CD8-positive, alpha-beta memory T cell (primary cell): ENCODE data around the gene MICOS13. TPM values are rescaled to one million over a fixed set of nuclear protein-coding genes. Genes with fewer than 3 reads are reported as not detected.

Experiments used
- CTCF ChIA-PET: fragments of 350-600 bp; sonication (Branson Sonifier 250); formaldehyde crosslinking; loops from one replicate; lab custom pipeline; 2021; ENCODE audit warnings: antibody characterized with exemption; lab: Charles Lee
- POLR2A ChIA-PET: fragments of 350-600 bp; sonication (Branson Sonifier 250); formaldehyde crosslinking; loops from one replicate; lab custom pipeline; 2021; ENCODE audit warnings: antibody characterized with exemption; lab: Charles Lee
- DNase-seq, 5 donors: peaks; one replicate each; pipeline versions ENCODE4 v3.0.0 to v3.0.0-alpha.2; 2020 to 2022; ENCODE audit warnings: mixed read lengths in 1 of 5
- H3K27ac ChIP-seq: one replicate; pipeline ENCODE4 v1.7.0; 2013; ENCODE audit warnings: low read depth, mild to moderate bottlenecking, low read length, moderate library complexity
- H3K27me3 ChIP-seq: 2 replicates; pipeline ENCODE4 v1.7.0; 2013; ENCODE audit warnings: low read length, mild to moderate bottlenecking; ENCODE audit not compliant: insufficient read depth, poor library complexity, severe bottlenecking
- H3K36me3 ChIP-seq: 2 replicates; pipeline ENCODE4 v1.7.0; 2013; ENCODE audit warnings: mild to moderate bottlenecking, low read length, moderate library complexity; ENCODE audit not compliant: insufficient read depth
- H3K4me1 ChIP-seq: 2 replicates; pipeline ENCODE4 v1.7.0; 2013; ENCODE audit warnings: mild to moderate bottlenecking, low read length, moderate library complexity; ENCODE audit not compliant: insufficient read depth
- H3K4me3 ChIP-seq: 2 replicates; pipeline ENCODE4 v1.7.0; 2013; ENCODE audit warnings: mild to moderate bottlenecking, low read length
- H3K9me3 ChIP-seq: 2 replicates; pipeline ENCODE4 v1.7.0; 2013; ENCODE audit warnings: mild to moderate bottlenecking, low read length
- H3K27ac Mint-ChIP-seq, 8 donors: one replicate each; pipeline ENCODE4 v1.8.0; 2020 to 2021; ENCODE audit warnings: mixed read lengths in 8 of 8, mild to moderate bottlenecking in 6 of 8, inconsistent platforms in 3 of 8, moderate library complexity in 3 of 8
- H3K27me3 Mint-ChIP-seq, 2 donors: one replicate each; pipeline ENCODE4 v1.8.0; 2020 to 2021; ENCODE audit warnings: mixed read lengths in 2 of 2, mild to moderate bottlenecking in 1 of 2, moderate library complexity in 1 of 2
- H3K36me3 Mint-ChIP-seq, 3 donors: one replicate each; pipeline ENCODE4 v1.8.0; 2020 to 2021; ENCODE audit warnings: mixed read lengths in 3 of 3, inconsistent platforms in 1 of 3, mild to moderate bottlenecking in 1 of 3
- H3K4me1 Mint-ChIP-seq, 3 donors: one replicate each; pipeline ENCODE4 v1.8.0; 2020 to 2021; ENCODE audit warnings: mixed read lengths in 3 of 3, inconsistent platforms in 1 of 3, mild to moderate bottlenecking in 1 of 3
- H3K4me3 Mint-ChIP-seq, 7 donors: one replicate each; pipeline ENCODE4 v1.8.0; 2020 to 2021; ENCODE audit warnings: mixed read lengths in 7 of 7, mild to moderate bottlenecking in 6 of 7, moderate library complexity in 4 of 7, inconsistent platforms in 2 of 7
- H3K9me3 Mint-ChIP-seq, 5 donors: one replicate each; pipeline ENCODE4 v1.8.0; 2020 to 2022; ENCODE audit warnings: mixed read lengths in 5 of 5, mild to moderate bottlenecking in 3 of 5, moderate library complexity in 2 of 5, inconsistent platforms in 1 of 5
- polyA plus RNA-seq: library from polyadenylated mRNA; unstranded; fragments of 300-500 nt; fragmentation: Illumina TruSeq; gene quantifications from one replicate; pipeline ENCODE4 v1.2.3, GENCODE V29; 2021
- total RNA-seq, 2 experiments: library from RNA; stranded (reverse); gene quantifications; one replicate each; pipeline ENCODE4 v1.2.3, GENCODE V29; 2021

Gene MICOS13
- total and polyA plus RNA-seq, 3 experiments from 2014 or later = 60.6 to 117 (median 62.1) TPM

GRCh38 chr19:5718037-5718578, 37.8 kb upstream of the MICOS13 start:
- H3K36me3 ChIP-seq = peaks cover 8% of the 10 kb centered on the region
- H3K27me3 ChIP-seq = no peaks in the 10 kb centered on the region
- peak overlapping the region; percentile 87 to 96 (median 92) for H3K4me3 Mint-ChIP-seq
- no peak for DNase-seq
- peak overlapping the region; percentile 74 to 98 (median 94) for H3K27ac Mint-ChIP-seq
- POLR2A ChIA-PET = interaction anchor here (1.0 to 1.5 kb wide), 2 partner anchors 27 to 31 kb away, joined by 3 to 12 read pairs; no protein-coding TSS in a partner anchor
- H3K9me3 ChIP-seq = no peaks in the 10 kb centered on the region
- peaks cover 23 to 32% (median 28%) of the 10 kb centered on the region in 3 donors for H3K4me1 Mint-ChIP-seq
- no peaks in the 10 kb centered on the region for H3K27me3 Mint-ChIP-seq
- H3K4me1 ChIP-seq = peaks cover 22% of the 10 kb centered on the region
- H3K9me3 Mint-ChIP-seq = no peaks in the 10 kb centered on the region
- peak overlapping the region; percentile 91 for H3K27ac ChIP-seq
- CTCF ChIA-PET = interaction anchor here (0.7 to 4.5 kb wide), 2 partner anchors 20 to 28 kb away, joined by 4 to 47 read pairs; partner anchors contain the start of gene RPL36
- peaks cover 0 to 26% (median 4%) of the 10 kb centered on the region in 3 donors for H3K36me3 Mint-ChIP-seq
- H3K4me3 ChIP-seq = peak overlapping the region; percentile 93

GRCh38 chr19:5717215-5717935, 37.1 kb upstream of the MICOS13 start:
- H3K9me3 ChIP-seq = no peaks in the 10 kb centered on the region
- H3K36me3 ChIP-seq = peaks cover 16% of the 10 kb centered on the region
- ChIA-PET POLR2A (interaction anchor here (0.5 to 1.0 kb wide), 2 partner anchors 26 to 414 kb away, joined by 3 read pairs; no protein-coding TSS in a partner anchor), CTCF (interaction anchor here (4.5 kb wide), 1 partner anchor 27 kb away, joined by 47 read pairs; the partner anchor contains the start of gene RPL36)
- H3K27me3 ChIP-seq = no peaks in the 10 kb centered on the region
- Mint-ChIP-seq H3K36me3 (peaks cover 0 to 31% (median 4%) of the 10 kb centered on the region in 3 donors), H3K4me3 (peak overlapping the region in 6 of 7 donors; percentile 21 to 96 (median 77)), H3K9me3 (no peaks in the 10 kb centered on the region), H3K4me1 (peaks cover 23 to 32% (median 28%) of the 10 kb centered on the region in 3 donors), H3K27me3 (no peaks in the 10 kb centered on the region), H3K27ac (peak overlapping the region in 7 of 8 donors; percentile 26 to 98 (median 78))
- H3K4me1 ChIP-seq = peaks cover 22% of the 10 kb centered on the region
- peak overlapping the region; percentile 91 for H3K27ac ChIP-seq
- DNase-seq = no peak
- no peak overlapping the region for H3K4me3 ChIP-seq

- H3K27ac Mint-ChIP-seq = no peak overlapping the region
- peaks cover 23 to 28% (median 26%) of the 10 kb centered on the region in 3 donors for H3K4me1 Mint-ChIP-seq
- no peak for DNase-seq
- Histone ChIP-seq H3K4me1 (peaks cover 22% of the 10 kb centered on the region), H3K4me3 (no peak overlapping the region), H3K27me3 (no peaks in the 10 kb centered on the region), H3K36me3 (peaks cover 28% of the 10 kb centered on the region), H3K9me3 (no peaks in the 10 kb centered on the region), H3K27ac (no peak overlapping the region)
- H3K4me3 Mint-ChIP-seq = no peak overlapping the region
- POLR2A ChIA-PET = interaction anchor here (0.5 to 1.0 kb wide), 2 partner anchors 8 to 24 kb away, joined by 3 to 5 read pairs; no protein-coding TSS in a partner anchor
- H3K27me3 Mint-ChIP-seq = no peaks in the 10 kb centered on the region
- CTCF ChIA-PET = interaction anchor here (0.6 to 2.0 kb wide), 3 partner anchors 26 to 700 kb away, joined by 3 to 19 read pairs (median 3); partner anchors contain the start of gene RPL36
- H3K36me3 Mint-ChIP-seq = peaks cover 0 to 48% (median 4%) of the 10 kb centered on the region in 3 donors
- no peaks in the 10 kb centered on the region for H3K9me3 Mint-ChIP-seq
Observed at GRCh38 chr19:5714816-5715215, 34.5 kb upstream of the MICOS13 start.

GRCh38 chr19:5713228-5713627, 32.9 kb upstream of the MICOS13 start:
- DNase-seq = no peak
- no peaks in the 10 kb centered on the region for H3K9me3 Mint-ChIP-seq

GRCh38 chr19:5711713-5712161, 31.4 kb upstream of the MICOS13 start:
- H3K27me3 Mint-ChIP-seq = no peaks in the 10 kb centered on the region
- no peak overlapping the region for H3K27ac ChIP-seq
- H3K4me3 ChIP-seq = no peak overlapping the region
- peaks cover 4 to 5% (median 4%) of the 10 kb centered on the region in 3 donors for H3K4me1 Mint-ChIP-seq
- H3K4me1 ChIP-seq = no peaks in the 10 kb centered on the region
- CTCF ChIA-PET = interaction anchor here (1.0 kb wide), 1 partner anchor 22 kb away, joined by 4 read pairs; the partner anchor contains the start of gene RPL36
- H3K9me3 Mint-ChIP-seq = no peaks in the 10 kb centered on the region
- peaks cover 0 to 62% (median 4%) of the 10 kb centered on the region in 3 donors for H3K36me3 Mint-ChIP-seq
- POLR2A ChIA-PET = no interaction called here
- no peaks in the 10 kb centered on the region for H3K27me3 ChIP-seq
- peaks cover 25% of the 10 kb centered on the region for H3K36me3 ChIP-seq
- H3K27ac Mint-ChIP-seq = no peak overlapping the region
- H3K4me3 Mint-ChIP-seq = no peak overlapping the region
- DNase-seq = no peak
- H3K9me3 ChIP-seq = no peaks in the 10 kb centered on the region

More at GRCh38 chr19:5713228-5713627, 32.9 kb upstream of the MICOS13 start:
- ChIA-PET POLR2A (interaction anchor here (0.6 to 0.9 kb wide), 2 partner anchors 23 to 35 kb away, joined by 3 read pairs; partner anchors contain the start of gene RPL36), CTCF (interaction anchor here (2.0 kb wide), 1 partner anchor 25 kb away, joined by 19 read pairs; the partner anchor contains the start of gene RPL36)
- Histone ChIP-seq H3K27ac (no peak overlapping the region), H3K4me1 (peaks cover 10% of the 10 kb centered on the region), H3K27me3 (no peaks in the 10 kb centered on the region), H3K36me3 (peaks cover 28% of the 10 kb centered on the region), H3K4me3 (no peak overlapping the region), H3K9me3 (no peaks in the 10 kb centered on the region)
- Mint-ChIP-seq H3K27me3 (no peaks in the 10 kb centered on the region), H3K36me3 (peaks cover 0 to 54% (median 4%) of the 10 kb centered on the region in 3 donors), H3K4me1 (peaks cover 10 to 15% (median 14%) of the 10 kb centered on the region in 3 donors), H3K4me3 (no peak overlapping the region), H3K27ac (no peak overlapping the region)

- Mint-ChIP-seq H3K4me3 (no peak overlapping the region), H3K4me1 (peaks cover 0 to 5% (median 4%) of the 10 kb centered on the region in 3 donors), H3K36me3 (peaks cover 0 to 69% (median 4%) of the 10 kb centered on the region in 3 donors), H3K9me3 (no peaks in the 10 kb centered on the region), H3K27me3 (no peaks in the 10 kb centered on the region), H3K27ac (no peak overlapping the region)
- no peak for DNase-seq
- no peak overlapping the region for H3K4me3 ChIP-seq
- peaks cover 25% of the 10 kb centered on the region for H3K36me3 ChIP-seq
- no peaks in the 10 kb centered on the region for H3K4me1 ChIP-seq
- H3K27ac ChIP-seq = no peak overlapping the region
- H3K9me3 ChIP-seq = no peaks in the 10 kb centered on the region
- no peaks in the 10 kb centered on the region for H3K27me3 ChIP-seq
- ChIA-PET CTCF (no interaction called here), POLR2A (no interaction called here)
Observed at GRCh38 chr19:5711025-5711424, 30.7 kb upstream of the MICOS13 start.

GRCh38 chr19:5707576-5708575, 27.6 kb upstream of the MICOS13 start:
- Histone ChIP-seq H3K36me3 (peaks cover 25% of the 10 kb centered on the region), H3K4me3 (no peak overlapping the region), H3K4me1 (no peaks in the 10 kb centered on the region), H3K27me3 (no peaks in the 10 kb centered on the region), H3K27ac (no peak overlapping the region), H3K9me3 (no peaks in the 10 kb centered on the region)
- Mint-ChIP-seq H3K9me3 (no peaks in the 10 kb centered on the region), H3K4me1 (no peaks in the 10 kb centered on the region), H3K27me3 (no peaks in the 10 kb centered on the region), H3K27ac (no peak overlapping the region), H3K36me3 (peaks cover 0 to 75% (median 0%) of the 10 kb centered on the region in 3 donors), H3K4me3 (no peak overlapping the region)
- ChIA-PET CTCF (interaction anchor here (1.5 to 4.2 kb wide), 3 partner anchors 11 to 21 kb away, joined by 3 to 18 read pairs (median 4); partner anchors contain the start of gene RPL36), POLR2A (no interaction called here)
- DNase-seq = no peak
